ENCODE data around the gene STRBP.
"Not testable (repeated sequence)": the region's sequence is repeated elsewhere in the genome, so short reads cannot be mapped to it uniquely, and the experiment has no call there.

STRBP gene

GRCh38 chr9:123282362-123283047, 14.1 kb upstream of the STRBP start:
- no peak for DNase-seq

- no peak for DNase-seq
Observed at GRCh38 chr9:123281659-123282350, 13.4 kb upstream of the STRBP start.

GRCh38 chr9:123278879-123279493, 10.6 kb upstream of the STRBP start:
- not testable (repeated sequence) for DNase-seq

- DNase-seq, result no peak
Observed at GRCh38 chr9:123278361-123278760, 10.0 kb upstream of the STRBP start.

GRCh38 chr9:123276551-123276950, 8.2 kb upstream of the STRBP start:
- DNase-seq, result no peak

GRCh38 chr9:123271133-123271532, 2.7 kb upstream of the STRBP start:
- DNase-seq, result not testable (repeated sequence)

GRCh38 chr9:123269281-123269680, 895 bp upstream of the STRBP start:
- no peak for DNase-seq

- DNase-seq, result no peak
Observed at GRCh38 chr9:123268199-123268464, 254 bp downstream of the STRBP start.

GRCh38 chr9:123267481-123268198, 746 bp downstream of the STRBP start:
- no peak for DNase-seq

GRCh38 chr9:123266655-123267399, 1.6 kb downstream of the STRBP start:
- no peak for DNase-seq

GRCh38 chr9:123265833-123266232, 2.6 kb downstream of the STRBP start:
- no peak for DNase-seq

- no peak for DNase-seq
Observed at GRCh38 chr9:123263227-123263626, 5.2 kb downstream of the STRBP start.

- DNase-seq, result no peak
Observed at GRCh38 chr9:123262338-123262737, 6.0 kb downstream of the STRBP start.

GRCh38 chr9:123261006-123261677, 7.2 kb downstream of the STRBP start:
- no peak for DNase-seq

GRCh38 chr9:123260340-123260739, 8.0 kb downstream of the STRBP start:
- no peak for DNase-seq

GRCh38 chr9:123257276-123257675, 11.1 kb downstream of the STRBP start:
- DNase-seq, result no peak

- no peak for DNase-seq
Observed at GRCh38 chr9:123255718-123256117, 12.7 kb downstream of the STRBP start.

- DNase-seq, result no peak
Observed at GRCh38 chr9:123253204-123253603, 15.2 kb downstream of the STRBP start.

GRCh38 chr9:123251741-123252140, 16.6 kb downstream of the STRBP start:
- no peak for DNase-seq

GRCh38 chr9:123251324-123251723, 17.1 kb downstream of the STRBP start:
- no peak for DNase-seq

GRCh38 chr9:123250504-123250903, 17.9 kb downstream of the STRBP start:
- no peak for DNase-seq

- not testable (repeated sequence) for DNase-seq
Observed at GRCh38 chr9:123249162-123249561, 19.2 kb downstream of the STRBP start.
